H1 (cell line): Measurements from ENCODE around the gene CRAT. TPM values are rescaled to one million over a fixed set of nuclear protein-coding genes. Genes with fewer than 3 reads are reported as not detected.

ENCODE experiments used
- ATF2 ChIP-seq: IDR thresholded peaks from 2 replicates; pipeline ENCODE4 v1.6.1; 2012; ENCODE audit warnings: low read length, inconsistent platforms
- BCL11A ChIP-seq, 2 experiments: IDR thresholded peaks; one replicate each; pipeline ENCODE4 v1.6.1; 2011; ENCODE audit warnings: low read depth in 2 of 2, low read length in 2 of 2, mild to moderate bottlenecking in 2 of 2
- BRCA1 ChIP-seq: IDR thresholded peaks from 2 replicates; pipeline ENCODE4 v1.6.1; 2012; ENCODE audit warnings: low read depth, low read length, improper control_type of control experiment
- CBX8 ChIP-seq: fragments of 300-800, 300-1000 bp; sonication (generic); IDR thresholded peaks from 2 replicates; pipeline ENCODE4 v1.7.1; 2016; ENCODE audit warnings: low read depth, low read length, borderline replicate concordance
- CHD1 ChIP-seq: IDR thresholded peaks from 2 replicates; pipeline ENCODE4 v1.6.1; 2012; ENCODE audit warnings: low read depth, low read length, improper control_type of control experiment
- CTCF ChIP-seq, 3 experiments: IDR thresholded peaks; 1 replicate in 2 of 3; 2 replicates in 1 of 3; pipeline versions ENCODE4 v1.5.1 to v1.6.1; 2011; ENCODE audit warnings: low read length in 3 of 3, mild to moderate bottlenecking in 3 of 3, inconsistent platforms in 2 of 3, low read depth in 1 of 3, moderate library complexity in 1 of 3; ENCODE audit not compliant: insufficient read depth in 1 of 3; ENCODE audit errors: control extremely low read depth in 1 of 3
- EGR1 ChIP-seq: IDR thresholded peaks from 2 replicates; pipeline ENCODE4 v1.6.1; 2011; ENCODE audit warnings: low read depth, low read length, borderline replicate concordance
- EP300 ChIP-seq, 2 experiments: IDR thresholded peaks; 1 replicate in 1 of 2; 2 replicates in 1 of 2; pipeline ENCODE4 v1.6.1; 2011 to 2012; ENCODE audit warnings: low read depth in 2 of 2, low read length in 2 of 2, mild to moderate bottlenecking in 2 of 2, borderline replicate concordance in 1 of 2, inconsistent platforms in 1 of 2, moderate library complexity in 1 of 2
- HDAC2 ChIP-seq, 2 experiments: fragments of 300-600 bp in 1 of 2; sonication (generic) in 1 of 2; IDR thresholded peaks; 2 replicates each; pipeline ENCODE4 v1.6.1; 2011 to 2012; ENCODE audit warnings: low read depth in 2 of 2, low read length in 2 of 2, mild to moderate bottlenecking in 2 of 2, moderate library complexity in 2 of 2, borderline replicate concordance in 1 of 2, inconsistent platforms in 1 of 2
- POLR2A ChIP-seq, 2 experiments: IDR thresholded peaks; 1 replicate in 1 of 2; 2 replicates in 1 of 2; pipeline ENCODE4 v1.6.1; 2011; ENCODE audit warnings: low read depth in 2 of 2, low read length in 2 of 2, mild to moderate bottlenecking in 2 of 2; ENCODE audit errors: control extremely low read depth in 1 of 2
- POU5F1 ChIP-seq: IDR thresholded peaks from 2 replicates; pipeline ENCODE4 v1.6.1; 2011; ENCODE audit warnings: low read depth, mild to moderate bottlenecking, low read length, moderate library complexity
- RBBP5 ChIP-seq: IDR thresholded peaks from 2 replicates; pipeline ENCODE4 v1.7.1; 2012; ENCODE audit warnings: low read depth, mild to moderate bottlenecking, inconsistent platforms, low read length, moderate library complexity, borderline replicate concordance
- RNF2 ChIP-seq: fragments of 200-900, 300-1000 bp; sonication (generic); IDR thresholded peaks from 2 replicates; pipeline ENCODE4 v1.7.1; 2016; ENCODE audit warnings: borderline replicate concordance, low read depth, mild to moderate bottlenecking, antibody characterized with exemption, low read length; ENCODE audit not compliant: poor library complexity, severe bottlenecking; ENCODE audit errors: missing control alignments
- TAF1 ChIP-seq: IDR thresholded peaks from 2 replicates; pipeline ENCODE4 v1.6.1; 2011; ENCODE audit warnings: mild to moderate bottlenecking, low read depth, low read length
- TBP ChIP-seq: IDR thresholded peaks from 2 replicates; pipeline ENCODE4 v1.6.1; 2011; ENCODE audit warnings: low read depth, low read length, improper control_type of control experiment
- USF2 ChIP-seq: IDR thresholded peaks from 2 replicates; pipeline ENCODE4 v1.6.1; 2011; ENCODE audit warnings: low read length, improper control_type of control experiment
- YY1 ChIP-seq: IDR thresholded peaks from 2 replicates; pipeline ENCODE4 v1.6.1; 2011; ENCODE audit warnings: low read depth, mild to moderate bottlenecking, low read length
- ZNF274 ChIP-seq: IDR thresholded peaks from 2 replicates; pipeline ENCODE4 v1.7.0; 2012; ENCODE audit warnings: low read length, borderline replicate concordance; ENCODE audit errors: extremely low read depth
- polyA plus RNA-seq, 7 experiments: library from polyadenylated mRNA; depleted of rRNA in 3 of 7; stranded (reverse) in 5 of 7; unstranded in 2 of 7; fragments of >200 nt in 5 of 7; fragments of 200-250 nt in 2 of 7; gene quantifications; 1 replicate in 5 of 7; 2 replicates in 1 of 7; 4 replicates in 1 of 7; pipeline versions ENCODE4 v1.2.1 to v1.2.3, GENCODE V29; 2011 to 2013; ENCODE audit warnings: missing spikeins in 2 of 7, mixed read lengths in 2 of 7
- total RNA-seq: library from RNA; stranded (reverse); fragmentation: NEBNext Ultra II Directional; extraction: Animal tissue kit (Norgen Biotek cat#: 25700); gene quantifications from 2 replicates; pipeline ENCODE4 v1.2.1, GENCODE V29; 2021

CRAT gene
- total and polyA plus RNA-seq, 2 of the 8 experiments (the other 6 are each of a cell fraction or from before 2014, with no cell fraction given), result 8.2 to 17.3 TPM

GRCh38 chr9:129139233-129139992 lies 28.8 kb upstream of the CRAT start (continued):
- TF ChIP-seq ZNF274 (no peak), CHD1 (no peak), BCL11A (IDR thresholded peaks at IDR 0.05; ENCODE audit: low read depth in 2 of 2, low read length in 2 of 2) (no peak), RNF2 (no peak), EGR1 (no peak), ATF2 (no peak; the same call in 1 of the 2 replicates), USF2 (no peak), POU5F1 (no peak), TAF1 (no peak), CBX8 (no peak), POLR2A (IDR thresholded peaks at IDR 0.05; ENCODE audit: control extremely low read depth in 1 of 2, low read depth in 2 of 2, low read length in 2 of 2) (no peak; a peak in 2 of 3 replicates), RBBP5 (no peak), TBP (peak; percentile 34; the same call in 1 of the 2 replicates), YY1 (no peak), HDAC2 (IDR thresholded peaks at IDR 0.05; ENCODE audit: borderline replicate concordance in 1 of 2, low read depth in 2 of 2, low read length in 2 of 2) (0 out of 4 replicates have a peak, but pooled peaks of 1 of the 2 experiments have one; percentile 65), BRCA1 (no peak), EP300 (IDR thresholded peaks at IDR 0.05; ENCODE audit: borderline replicate concordance in 1 of 2, low read depth in 2 of 2, low read length in 2 of 2) (no peak), CTCF (IDR thresholded peaks at IDR 0.05; ENCODE audit: control extremely low read depth in 1 of 3, insufficient read depth in 1 of 3, low read depth in 1 of 3, low read length in 3 of 3) (peak in 2 of 3 experiments; percentile 80 to 84; a peak in 3 of 4 replicates)
